Sigmoid colon (tissue), 4 donors: Measurements from ENCODE around the gene UBTD2.

Experiments
- POLR2A ChIP-seq, 2 donors: fragments of 450-650 bp; IDR thresholded peaks; one replicate each; pipeline ENCODE4 v1.6.1; 2016; ENCODE audit warnings: antibody characterized with exemption in 2 of 2, mild to moderate bottlenecking in 2 of 2, moderate library complexity in 2 of 2
- POLR2AphosphoS5 ChIP-seq, 4 donors: sonication (generic); formaldehyde crosslinking; IDR thresholded peaks; one replicate each; pipeline ENCODE4 v1.6.1; 2017; ENCODE audit warnings: antibody characterized with exemption in 4 of 4
- TF ChIP-seq, protein P1 (sequence below), 4 experiments: fragments of 450-650 bp in 3 of 4; fragments of 200-600 bp in 1 of 4; IDR thresholded peaks; one replicate each; pipeline ENCODE4 v1.5.1; 2016 to 2019; ENCODE audit warnings: antibody characterized with exemption in 4 of 4, mild to moderate bottlenecking in 3 of 4, moderate library complexity in 2 of 4

DNA sequence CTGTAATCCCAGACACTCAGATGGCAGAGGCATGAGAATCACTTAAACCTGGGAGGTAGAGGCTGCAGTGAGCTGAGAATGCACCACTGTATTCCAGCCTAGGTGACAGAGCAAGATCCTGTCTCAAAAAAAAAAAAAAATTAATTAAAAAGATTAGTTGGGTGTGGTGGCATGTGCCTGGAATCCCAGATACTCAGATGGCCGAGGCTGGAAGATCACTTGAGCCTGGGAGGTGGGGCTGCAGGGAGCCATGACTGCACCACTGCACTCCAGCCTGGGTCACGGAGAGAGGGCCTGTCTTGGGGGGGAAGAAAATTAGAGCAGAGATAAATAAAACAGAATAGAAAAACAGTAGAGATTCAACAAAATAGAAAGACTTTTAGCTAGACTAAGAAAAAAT lies 34.9 kb downstream of the UBTD2 start:
- TF ChIP-seq POLR2A (IDR thresholded peaks at IDR 0.05), result no peak
- TF ChIP-seq, protein P1, sequence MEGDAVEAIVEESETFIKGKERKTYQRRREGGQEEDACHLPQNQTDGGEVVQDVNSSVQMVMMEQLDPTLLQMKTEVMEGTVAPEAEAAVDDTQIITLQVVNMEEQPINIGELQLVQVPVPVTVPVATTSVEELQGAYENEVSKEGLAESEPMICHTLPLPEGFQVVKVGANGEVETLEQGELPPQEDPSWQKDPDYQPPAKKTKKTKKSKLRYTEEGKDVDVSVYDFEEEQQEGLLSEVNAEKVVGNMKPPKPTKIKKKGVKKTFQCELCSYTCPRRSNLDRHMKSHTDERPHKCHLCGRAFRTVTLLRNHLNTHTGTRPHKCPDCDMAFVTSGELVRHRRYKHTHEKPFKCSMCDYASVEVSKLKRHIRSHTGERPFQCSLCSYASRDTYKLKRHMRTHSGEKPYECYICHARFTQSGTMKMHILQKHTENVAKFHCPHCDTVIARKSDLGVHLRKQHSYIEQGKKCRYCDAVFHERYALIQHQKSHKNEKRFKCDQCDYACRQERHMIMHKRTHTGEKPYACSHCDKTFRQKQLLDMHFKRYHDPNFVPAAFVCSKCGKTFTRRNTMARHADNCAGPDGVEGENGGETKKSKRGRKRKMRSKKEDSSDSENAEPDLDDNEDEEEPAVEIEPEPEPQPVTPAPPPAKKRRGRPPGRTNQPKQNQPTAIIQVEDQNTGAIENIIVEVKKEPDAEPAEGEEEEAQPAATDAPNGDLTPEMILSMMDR (IDR thresholded peaks at IDR 0.05), result no peak
- TF ChIP-seq POLR2AphosphoS5 (IDR thresholded peaks at IDR 0.05), result no peak
